HepG2 (cell line): ENCODE measurements around the gene SLC12A3. TPM values are rescaled to one million over a fixed set of nuclear protein-coding genes. Genes with fewer than 3 reads are reported as not detected.

Experiments used
- ATF1 ChIP-seq: IDR thresholded peaks from 2 replicates; pipeline ENCODE4 v1.6.1; 2016; ENCODE audit warnings: mild to moderate bottlenecking, control low read depth
- ETV5 ChIP-seq: IDR thresholded peaks from 2 replicates; pipeline ENCODE4 v1.6.1; 2018; ENCODE audit warnings: missing biosample characterization, missing genetic modification reagents, inconsistent platforms, borderline replicate concordance
- FOXA3 ChIP-seq: IDR thresholded peaks from 2 replicates; pipeline ENCODE4 v1.6.1; 2016; ENCODE audit warnings: missing genetic modification reagents, missing compliant biosample characterization
- FOXJ3 ChIP-seq: sonication (generic); formaldehyde crosslinking; IDR thresholded peaks from 2 replicates; pipeline ENCODE4 v1.4.0; 2020; ENCODE audit warnings: missing genetic modification reagents, mild to moderate bottlenecking, borderline replicate concordance
- JUN ChIP-seq: sonication (generic); formaldehyde crosslinking; IDR thresholded peaks from 2 replicates; pipeline ENCODE4 v1.4.0; 2020; ENCODE audit warnings: mild to moderate bottlenecking, missing genetic modification reagents
- MAFF ChIP-seq: IDR thresholded peaks from 2 replicates; pipeline ENCODE4 v1.6.1; 2011; ENCODE audit warnings: low read depth, low read length, improper control_type of control experiment
- PHF21A ChIP-seq: sonication (generic); formaldehyde crosslinking; IDR thresholded peaks from 2 replicates; pipeline ENCODE4 v1.5.0; 2020; ENCODE audit warnings: mild to moderate bottlenecking, missing genetic modification reagents
- RBM39 ChIP-seq: fragments of 200-400 bp; formaldehyde crosslinking; IDR thresholded peaks from one replicate; pipeline ENCODE4 v1.6.1; 2018; ENCODE audit warnings: antibody characterized with exemption, mild to moderate bottlenecking, low read depth, low read length; ENCODE audit not compliant: poor library complexity, severe bottlenecking
- STAG1 ChIP-seq: sonication (generic); formaldehyde crosslinking; IDR thresholded peaks from 2 replicates; pipeline ENCODE4 v1.4.0; 2020; ENCODE audit warnings: missing genetic modification reagents
- U2AF2 ChIP-seq: fragments of 200-400 bp; formaldehyde crosslinking; IDR thresholded peaks from 2 replicates; pipeline ENCODE4 v1.6.1; 2017; ENCODE audit warnings: low read depth, mild to moderate bottlenecking, low read length
- ZFP36L1 ChIP-seq: sonication (generic); formaldehyde crosslinking; IDR thresholded peaks from 2 replicates; pipeline ENCODE4 v1.8.0; 2022; ENCODE audit warnings: mild to moderate bottlenecking, missing genetic modification reagents, moderate library complexity
- ZNF441 ChIP-seq: sonication (generic); formaldehyde crosslinking; IDR thresholded peaks from 2 replicates; pipeline ENCODE4 v1.7.0; 2021; ENCODE audit warnings: missing genetic modification reagents, borderline replicate concordance
- ZNF552 ChIP-seq: sonication (generic); formaldehyde crosslinking; IDR thresholded peaks from 2 replicates; pipeline ENCODE4 v1.9.0; 2022; ENCODE audit warnings: missing genetic modification reagents, mild to moderate bottlenecking, borderline replicate concordance
- polyA plus RNA-seq, 8 experiments: library from polyadenylated mRNA; depleted of rRNA in 3 of 8; stranded (reverse) in 7 of 8; unstranded in 1 of 8; fragments of >200 nt; fragmentation: Illumina TruSeq in 4 of 8; extraction: Trizol in 4 of 8; gene quantifications; 2 replicates each; pipeline versions ENCODE4 v1.2.1 to v1.2.3, GENCODE V29; 2011 to 2016; ENCODE audit warnings: low read depth in 4 of 8, missing spikeins in 1 of 8, mixed read lengths in 1 of 8; ENCODE audit not compliant: insufficient read depth in 1 of 8
- total RNA-seq, 5 experiments: library from RNA; depleted of rRNA; stranded (reverse); fragments of >200 nt; fragmentation: Illumina TruSeq; extraction: Trizol; gene quantifications; 2 replicates each; pipeline ENCODE4 v1.2.3, GENCODE V29; 2016; ENCODE audit warnings: low read depth in 1 of 5
- TF ChIP-seq, protein P1 (sequence below): sonication (generic); formaldehyde crosslinking; IDR thresholded peaks from 2 replicates; pipeline ENCODE4 v1.9.0; 2021; ENCODE audit warnings: missing genetic modification reagents, borderline replicate concordance
- TF ChIP-seq, protein P2 (sequence below): sonication (generic); formaldehyde crosslinking; conservative IDR thresholded peaks from 2 replicates; pipeline ENCODE4 v1.8.0; 2022; ENCODE audit warnings: mild to moderate bottlenecking, moderate library complexity, missing genetic modification reagents
- TF ChIP-seq, protein P3 (sequence below): sonication (generic); formaldehyde crosslinking; IDR thresholded peaks from 2 replicates; pipeline ENCODE4 v1.4.0; 2020; ENCODE audit warnings: mild to moderate bottlenecking, missing genetic modification reagents
- TF ChIP-seq, protein P4 (sequence below): sonication (generic); formaldehyde crosslinking; IDR thresholded peaks from 2 replicates; pipeline ENCODE4 v1.4.0; 2020; ENCODE audit warnings: missing genetic modification reagents, borderline replicate concordance

SLC12A3 gene
- total and polyA plus RNA-seq, 2 of the 13 experiments (the other 11 are each of a cell fraction or from before 2014, with no cell fraction given) = 6.2 TPM; not detected in 1

DNA sequence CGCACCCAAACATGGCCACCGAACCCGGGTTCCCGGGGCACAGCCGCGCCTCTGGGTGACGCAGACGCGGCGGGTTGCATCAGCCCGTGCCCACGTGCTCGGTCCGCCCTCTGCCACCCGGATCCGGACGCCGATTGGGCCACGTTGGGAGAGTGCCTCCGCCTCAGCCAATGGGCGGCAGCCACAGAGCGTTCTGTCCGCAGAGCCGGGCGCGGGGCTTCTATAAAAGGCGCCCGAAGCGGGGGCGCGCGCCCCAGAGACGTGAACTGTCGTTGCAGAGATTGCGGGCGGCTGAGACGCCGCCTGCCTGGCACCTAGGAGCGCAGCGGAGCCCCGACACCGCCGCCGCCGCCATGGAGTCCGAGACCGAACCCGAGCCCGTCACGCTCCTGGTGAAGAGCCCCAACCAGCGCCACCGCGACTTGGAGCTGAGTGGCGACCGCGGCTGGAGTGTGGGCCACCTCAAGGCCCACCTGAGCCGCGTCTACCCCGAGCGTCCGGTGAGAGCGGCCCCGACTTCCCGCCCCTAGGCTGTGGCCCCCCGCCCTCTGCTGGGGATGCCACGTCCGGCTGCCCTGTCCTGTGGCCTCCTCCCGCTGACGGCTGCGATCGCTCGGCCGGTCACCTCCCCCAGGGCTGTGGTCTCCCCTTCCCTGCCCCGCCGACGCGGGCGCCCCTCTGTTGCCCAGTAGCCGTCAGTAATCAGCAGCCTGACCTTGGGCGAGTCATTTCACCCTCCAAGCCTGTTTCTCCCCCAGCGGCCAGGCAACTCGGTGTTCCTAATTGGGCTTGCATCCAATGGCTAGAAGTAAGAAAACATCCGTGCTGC is 67.1 kb downstream of the SLC12A3 start, which contains the start of gene HERPUD1 (continued):
- TF ChIP-seq JUN (CRISPR knock-in tag) (peak; percentile 90), STAG1 (peak; percentile 20), MAFF (no peak), FOXJ3 (CRISPR knock-in tag) (no peak), ZNF552 (CRISPR knock-in tag) (no peak), FOXA3 (peak; percentile 74), ATF1 (CRISPR knock-in tag) (peak; percentile 90), ZFP36L1 (CRISPR knock-in tag) (peak; percentile 74; the same call in 1 of the 2 replicates), RBM39 (peak; percentile 99), U2AF2 (peak; percentile 5; the same call in 1 of the 2 replicates), ZNF441 (no peak), PHF21A (CRISPR knock-in tag) (peak; percentile 88), ETV5 (CRISPR knock-in tag) (peak; percentile 60)
- TF ChIP-seq, protein P1, sequence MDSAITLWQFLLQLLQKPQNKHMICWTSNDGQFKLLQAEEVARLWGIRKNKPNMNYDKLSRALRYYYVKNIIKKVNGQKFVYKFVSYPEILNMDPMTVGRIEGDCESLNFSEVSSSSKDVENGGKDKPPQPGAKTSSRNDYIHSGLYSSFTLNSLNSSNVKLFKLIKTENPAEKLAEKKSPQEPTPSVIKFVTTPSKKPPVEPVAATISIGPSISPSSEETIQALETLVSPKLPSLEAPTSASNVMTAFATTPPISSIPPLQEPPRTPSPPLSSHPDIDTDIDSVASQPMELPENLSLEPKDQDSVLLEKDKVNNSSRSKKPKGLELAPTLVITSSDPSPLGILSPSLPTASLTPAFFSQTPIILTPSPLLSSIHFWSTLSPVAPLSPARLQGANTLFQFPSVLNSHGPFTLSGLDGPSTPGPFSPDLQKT (CRISPR knock-in tag) = peak; percentile 37; the same call in 1 of the 2 replicates
- TF ChIP-seq, protein P2, sequence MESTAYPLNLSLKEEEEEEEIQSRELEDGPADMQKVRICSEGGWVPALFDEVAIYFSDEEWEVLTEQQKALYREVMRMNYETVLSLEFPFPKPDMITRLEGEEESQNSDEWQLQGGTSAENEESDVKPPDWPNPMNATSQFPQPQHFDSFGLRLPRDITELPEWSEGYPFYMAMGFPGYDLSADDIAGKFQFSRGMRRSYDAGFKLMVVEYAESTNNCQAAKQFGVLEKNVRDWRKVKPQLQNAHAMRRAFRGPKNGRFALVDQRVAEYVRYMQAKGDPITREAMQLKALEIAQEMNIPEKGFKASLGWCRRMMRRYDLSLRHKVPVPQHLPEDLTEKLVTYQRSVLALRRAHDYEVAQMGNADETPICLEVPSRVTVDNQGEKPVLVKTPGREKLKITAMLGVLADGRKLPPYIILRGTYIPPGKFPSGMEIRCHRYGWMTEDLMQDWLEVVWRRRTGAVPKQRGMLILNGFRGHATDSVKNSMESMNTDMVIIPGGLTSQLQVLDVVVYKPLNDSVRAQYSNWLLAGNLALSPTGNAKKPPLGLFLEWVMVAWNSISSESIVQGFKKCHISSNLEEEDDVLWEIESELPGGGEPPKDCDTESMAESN (CRISPR knock-in tag) = peak; percentile 96
- TF ChIP-seq, protein P3, sequence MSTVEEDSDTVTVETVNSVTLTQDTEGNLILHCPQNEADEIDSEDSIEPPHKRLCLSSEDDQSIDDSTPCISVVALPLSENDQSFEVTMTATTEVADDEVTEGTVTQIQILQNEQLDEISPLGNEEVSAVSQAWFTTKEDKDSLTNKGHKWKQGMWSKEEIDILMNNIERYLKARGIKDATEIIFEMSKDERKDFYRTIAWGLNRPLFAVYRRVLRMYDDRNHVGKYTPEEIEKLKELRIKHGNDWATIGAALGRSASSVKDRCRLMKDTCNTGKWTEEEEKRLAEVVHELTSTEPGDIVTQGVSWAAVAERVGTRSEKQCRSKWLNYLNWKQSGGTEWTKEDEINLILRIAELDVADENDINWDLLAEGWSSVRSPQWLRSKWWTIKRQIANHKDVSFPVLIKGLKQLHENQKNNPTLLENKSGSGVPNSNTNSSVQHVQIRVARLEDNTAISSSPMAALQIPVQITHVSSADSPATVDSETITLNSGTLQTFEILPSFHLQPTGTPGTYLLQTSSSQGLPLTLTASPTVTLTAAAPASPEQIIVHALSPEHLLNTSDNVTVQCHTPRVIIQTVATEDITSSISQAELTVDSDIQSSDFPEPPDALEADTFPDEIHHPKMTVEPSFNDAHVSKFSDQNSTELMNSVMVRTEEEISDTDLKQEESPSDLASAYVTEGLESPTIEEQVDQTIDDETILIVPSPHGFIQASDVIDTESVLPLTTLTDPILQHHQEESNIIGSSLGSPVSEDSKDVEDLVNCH (CRISPR knock-in tag) = no peak
- TF ChIP-seq, protein P4, sequence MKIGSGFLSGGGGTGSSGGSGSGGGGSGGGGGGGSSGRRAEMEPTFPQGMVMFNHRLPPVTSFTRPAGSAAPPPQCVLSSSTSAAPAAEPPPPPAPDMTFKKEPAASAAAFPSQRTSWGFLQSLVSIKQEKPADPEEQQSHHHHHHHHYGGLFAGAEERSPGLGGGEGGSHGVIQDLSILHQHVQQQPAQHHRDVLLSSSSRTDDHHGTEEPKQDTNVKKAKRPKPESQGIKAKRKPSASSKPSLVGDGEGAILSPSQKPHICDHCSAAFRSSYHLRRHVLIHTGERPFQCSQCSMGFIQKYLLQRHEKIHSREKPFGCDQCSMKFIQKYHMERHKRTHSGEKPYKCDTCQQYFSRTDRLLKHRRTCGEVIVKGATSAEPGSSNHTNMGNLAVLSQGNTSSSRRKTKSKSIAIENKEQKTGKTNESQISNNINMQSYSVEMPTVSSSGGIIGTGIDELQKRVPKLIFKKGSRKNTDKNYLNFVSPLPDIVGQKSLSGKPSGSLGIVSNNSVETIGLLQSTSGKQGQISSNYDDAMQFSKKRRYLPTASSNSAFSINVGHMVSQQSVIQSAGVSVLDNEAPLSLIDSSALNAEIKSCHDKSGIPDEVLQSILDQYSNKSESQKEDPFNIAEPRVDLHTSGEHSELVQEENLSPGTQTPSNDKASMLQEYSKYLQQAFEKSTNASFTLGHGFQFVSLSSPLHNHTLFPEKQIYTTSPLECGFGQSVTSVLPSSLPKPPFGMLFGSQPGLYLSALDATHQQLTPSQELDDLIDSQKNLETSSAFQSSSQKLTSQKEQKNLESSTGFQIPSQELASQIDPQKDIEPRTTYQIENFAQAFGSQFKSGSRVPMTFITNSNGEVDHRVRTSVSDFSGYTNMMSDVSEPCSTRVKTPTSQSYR (CRISPR knock-in tag) = peak; percentile 8; the same call in 1 of the 2 replicates
